Measurements from ENCODE around the gene GATAD2A.
A peak's percentile ranks its signal among the peaks of the same experiment; 100 is the strongest.

Gene GATAD2A

DNA sequence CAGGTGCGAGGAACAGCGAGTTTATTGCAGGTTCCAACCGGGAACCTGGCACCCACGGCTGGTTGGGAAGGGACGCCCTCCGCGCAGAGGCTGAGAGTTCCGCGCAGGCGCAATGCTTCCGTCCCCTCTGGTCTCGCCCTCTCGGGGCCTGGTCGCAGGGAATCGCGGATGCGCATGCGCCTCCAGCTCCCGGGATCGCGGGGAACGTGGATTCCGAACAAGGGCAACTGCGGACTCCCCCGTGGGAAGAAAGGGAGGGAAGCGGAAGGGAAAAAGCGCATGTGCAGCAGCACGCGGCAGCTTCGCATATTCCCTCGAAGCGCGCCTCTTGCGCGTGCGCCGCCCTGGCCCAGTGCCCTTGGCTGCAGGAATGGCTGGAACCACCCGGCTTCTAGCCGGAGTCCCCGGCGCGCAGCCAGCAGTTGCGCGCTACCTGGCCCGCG is 108.8 kb downstream of the GATAD2A start:
- Histone ChIP-seq H3K4me3 (ENCODE audit: low read length, poor library complexity, severe bottlenecking) (no peak overlapping the region), H2AFZ (ENCODE audit: low read length) (no peak overlapping the region), H3K27me3 (ENCODE audit: insufficient read depth, low read length, poor library complexity, severe bottlenecking) (no peaks in the 10 kb centered on the region)

GRCh38 chr19:19514881-19515641 is 109.6 kb downstream of the GATAD2A start, which contains the start of gene TSSK6:
TSS of gene TSSK6 (minus strand) at chr19:19515548. CDS start at chr19:19515427, 121 bp downstream.
- peak within 1 kb of the TSS; percentile 92 for H3K4me3 ChIP-seq (ENCODE audit: low read length, poor library complexity, severe bottlenecking)
- peaks cover 25% of the 10 kb centered on the region for H3K4me1 ChIP-seq (ENCODE audit: insufficient read depth, low read length, poor library complexity, severe bottlenecking)
- peak within 1 kb of the TSS; percentile 94 for H3K9ac ChIP-seq (ENCODE audit: low read depth, low read length, poor library complexity, severe bottlenecking)
- H2AFZ ChIP-seq (ENCODE audit: low read length): peak within 1 kb of the TSS; percentile 66
- H3K9me2 ChIP-seq (replicated peaks; ENCODE audit: low read depth, low read length): no peaks in the 10 kb centered on the region
- no peaks in the 10 kb centered on the region for H3K9me3 ChIP-seq (ENCODE audit: insufficient read depth, low read depth, low read length)
- TF ChIP-seq EZH2phosphoT487 (IDR thresholded peaks at IDR 0.05; ENCODE audit: borderline replicate concordance) (no peak), CTCF (conservative IDR thresholded peaks at IDR 0.05; ENCODE audit: low read length) (no peak)
- peaks cover 8% of the 10 kb centered on the region for H4K20me1 ChIP-seq (ENCODE audit: insufficient read depth, low read length, poor library complexity, severe bottlenecking)
- no peaks in the 10 kb centered on the region for H3F3A ChIP-seq (ENCODE audit: low read depth)
- peak within 1 kb of the TSS; percentile 96 for H3K4me2 ChIP-seq (ENCODE audit: low read depth, low read length, poor library complexity, severe bottlenecking)
- H3K36me3 ChIP-seq (ENCODE audit: insufficient read depth, low read length): 0 out of 2 replicates have a peak, but pooled peaks cover 2% of the 10 kb centered on the region
- no peaks in the 10 kb centered on the region for H3K27me3 ChIP-seq (ENCODE audit: insufficient read depth, low read length, poor library complexity, severe bottlenecking)
- H3K79me2 ChIP-seq (ENCODE audit: insufficient read depth, low read length): peaks cover 49% of the 10 kb centered on the region

More for the DNA sequence above, 108.8 kb downstream of the GATAD2A start:
- no peak overlapping the region for H3K9ac ChIP-seq (ENCODE audit: low read depth, low read length, poor library complexity, severe bottlenecking)
- no peaks in the 10 kb centered on the region for H3K9me2 ChIP-seq (replicated peaks; ENCODE audit: low read depth, low read length)
- TF ChIP-seq CTCF (conservative IDR thresholded peaks at IDR 0.05; ENCODE audit: low read length): no peak
- no peak for TF ChIP-seq EZH2phosphoT487 (IDR thresholded peaks at IDR 0.05; ENCODE audit: borderline replicate concordance)
- H3K36me3 ChIP-seq (ENCODE audit: insufficient read depth, low read length): no peaks in the 10 kb centered on the region
- no peaks in the 10 kb centered on the region for H3K9me3 ChIP-seq (ENCODE audit: insufficient read depth, low read depth, low read length)
- peaks cover 41% of the 10 kb centered on the region for H3K79me2 ChIP-seq (ENCODE audit: insufficient read depth, low read length)
- H3K4me2 ChIP-seq (ENCODE audit: low read depth, low read length, poor library complexity, severe bottlenecking): no peak overlapping the region
- peaks cover 21% of the 10 kb centered on the region for H3K4me1 ChIP-seq (ENCODE audit: insufficient read depth, low read length, poor library complexity, severe bottlenecking)
- peaks cover 8% of the 10 kb centered on the region for H4K20me1 ChIP-seq (ENCODE audit: insufficient read depth, low read length, poor library complexity, severe bottlenecking)
- no peaks in the 10 kb centered on the region for H3F3A ChIP-seq (ENCODE audit: low read depth)

GRCh38 chr19:19515642-19516519 is 110.4 kb downstream of the GATAD2A start, which contains the start of gene NDUFA13:
TSS of gene NDUFA13 (plus strand) at chr19:19516225. CDS start at chr19:19516239, 14 bp downstream.
- peak within 1 kb of the TSS; percentile 66 for H2AFZ ChIP-seq (ENCODE audit: low read length)
- H3K79me2 ChIP-seq (ENCODE audit: insufficient read depth, low read length): peaks cover 57% of the 10 kb centered on the region

More at GRCh38 chr19:19515642-19516519, 110.4 kb downstream of the GATAD2A start, which contains the start of gene NDUFA13:
- 0 out of 2 replicates have a peak, but pooled peaks cover 2% of the 10 kb centered on the region for H3K36me3 ChIP-seq (ENCODE audit: insufficient read depth, low read length)
- TF ChIP-seq EZH2phosphoT487 (IDR thresholded peaks at IDR 0.05; ENCODE audit: borderline replicate concordance) (no peak), CTCF (conservative IDR thresholded peaks at IDR 0.05; ENCODE audit: low read length) (peak; percentile 18; the same call in 1 of the 2 replicates)
- peak within 1 kb of the TSS; percentile 96 for H3K4me2 ChIP-seq (ENCODE audit: low read depth, low read length, poor library complexity, severe bottlenecking)
- peaks cover 25% of the 10 kb centered on the region for H3K4me1 ChIP-seq (ENCODE audit: insufficient read depth, low read length, poor library complexity, severe bottlenecking)
- peak within 1 kb of the TSS; percentile 94 for H3K9ac ChIP-seq (ENCODE audit: low read depth, low read length, poor library complexity, severe bottlenecking)
- H4K20me1 ChIP-seq (ENCODE audit: insufficient read depth, low read length, poor library complexity, severe bottlenecking): peaks cover 8% of the 10 kb centered on the region
- H3F3A ChIP-seq (ENCODE audit: low read depth): no peaks in the 10 kb centered on the region
- no peaks in the 10 kb centered on the region for H3K9me3 ChIP-seq (ENCODE audit: insufficient read depth, low read depth, low read length)
- no peaks in the 10 kb centered on the region for H3K27me3 ChIP-seq (ENCODE audit: insufficient read depth, low read length, poor library complexity, severe bottlenecking)
- H3K9me2 ChIP-seq (replicated peaks; ENCODE audit: low read depth, low read length): no peaks in the 10 kb centered on the region
- H3K4me3 ChIP-seq (ENCODE audit: low read length, poor library complexity, severe bottlenecking): peak within 1 kb of the TSS; percentile 92

All from Loucy (cell line).